ENCODE data around the gene SLC35D1.

The SLC35D1 gene

GRCh38 chr1:67005068-67005467, 48.9 kb downstream of the SLC35D1 start:
- H2AK5ac ChIP-seq (ENCODE audit: low read length) = no peak overlapping the region
- H3K4me1 ChIP-seq (ENCODE audit: control insufficient read depth in 1 of 2, insufficient read depth in 2 of 2, low read length in 2 of 2) = no peaks in the 10 kb centered on the region
- H2AFZ ChIP-seq (ENCODE audit: insufficient read depth, low read length, poor library complexity) = no peak overlapping the region
- no CpG with 5 or more reads among the region's 8 CpGs for WGBS (ENCODE audit: extremely low coverage, insufficient coverage, insufficient read length)
- no peak overlapping the region for H3K4me2 ChIP-seq (ENCODE audit: low read length)
- H2BK5ac ChIP-seq (ENCODE audit: low read depth, low read length, poor library complexity) = no peak overlapping the region
- H4K12ac ChIP-seq (ENCODE audit: low read depth, low read length) = no peak overlapping the region
- DNase-seq = no peak
- no peak overlapping the region for H3K18ac ChIP-seq (ENCODE audit: low read length)
- H4K8ac ChIP-seq (ENCODE audit: low read depth, low read length) = no peak overlapping the region
- H3K79me2 ChIP-seq (ENCODE audit: control insufficient read depth, insufficient read depth, low read length, poor library complexity) = no peaks in the 10 kb centered on the region
- no peak overlapping the region for H3K9ac ChIP-seq (ENCODE audit: low read length)
- no peak overlapping the region for H3K27ac ChIP-seq (ENCODE audit: low read depth, low read length)
- no peaks in the 10 kb centered on the region for H3K9me3 ChIP-seq (ENCODE audit: insufficient read depth, low read depth, low read length)
- peaks cover 0 to 4% of the 10 kb centered on the region in 2 experiments for H3K36me3 ChIP-seq (ENCODE audit: control insufficient read depth in 1 of 2, insufficient read depth in 2 of 2, low read length in 2 of 2)
- H2BK120ac ChIP-seq (ENCODE audit: insufficient read depth, low read length, poor library complexity) = no peak overlapping the region
- no peak overlapping the region for H3K14ac ChIP-seq (ENCODE audit: low read length)
- H3K23ac ChIP-seq (ENCODE audit: low read length) = no peak overlapping the region
- H3K79me1 ChIP-seq (ENCODE audit: low read length) = no peaks in the 10 kb centered on the region
- no peak overlapping the region for H2BK12ac ChIP-seq (ENCODE audit: low read length)
- H3K4ac ChIP-seq (ENCODE audit: low read depth, low read length) = no peak overlapping the region
- no peaks in the 10 kb centered on the region for H3K27me3 ChIP-seq (ENCODE audit: insufficient read depth, low read length)
- no peak overlapping the region for H3K4me3 ChIP-seq (ENCODE audit: low read depth, low read length)
- H4K91ac ChIP-seq (ENCODE audit: low read depth, low read length) = no peak overlapping the region

- WGBS (ENCODE audit: extremely low coverage, insufficient coverage, insufficient read length) = no CpG with 5 or more reads among the region's 1 CpG
- no peak overlapping the region for H3K4me2 ChIP-seq (ENCODE audit: low read length)
- H3K14ac ChIP-seq (ENCODE audit: low read length) = no peak overlapping the region
- H2BK12ac ChIP-seq (ENCODE audit: low read length) = no peak overlapping the region
- H3K23ac ChIP-seq (ENCODE audit: low read length) = no peak overlapping the region
- no peak overlapping the region for H4K8ac ChIP-seq (ENCODE audit: low read depth, low read length)
- H2BK120ac ChIP-seq (ENCODE audit: insufficient read depth, low read length, poor library complexity) = no peak overlapping the region
- H3K9me3 ChIP-seq (ENCODE audit: insufficient read depth, low read depth, low read length) = no peaks in the 10 kb centered on the region
- H4K12ac ChIP-seq (ENCODE audit: low read depth, low read length) = no peak overlapping the region
- H3K4me1 ChIP-seq (ENCODE audit: control insufficient read depth in 1 of 2, insufficient read depth in 2 of 2, low read length in 2 of 2) = no peaks in the 10 kb centered on the region
- DNase-seq = no peak
- H3K27ac ChIP-seq (ENCODE audit: low read depth, low read length) = no peak overlapping the region
- no peak overlapping the region for H3K18ac ChIP-seq (ENCODE audit: low read length)
- H3K4me3 ChIP-seq (ENCODE audit: low read depth, low read length) = no peak overlapping the region
- no peak overlapping the region for H2AK5ac ChIP-seq (ENCODE audit: low read length)
- no peaks in the 10 kb centered on the region for H3K79me2 ChIP-seq (ENCODE audit: control insufficient read depth, insufficient read depth, low read length, poor library complexity)
- H2BK5ac ChIP-seq (ENCODE audit: low read depth, low read length, poor library complexity) = no peak overlapping the region
- no peaks in the 10 kb centered on the region for H3K79me1 ChIP-seq (ENCODE audit: low read length)
- no peak overlapping the region for H3K4ac ChIP-seq (ENCODE audit: low read depth, low read length)
- H3K27me3 ChIP-seq (ENCODE audit: insufficient read depth, low read length) = no peaks in the 10 kb centered on the region
- H3K9ac ChIP-seq (ENCODE audit: low read length) = no peak overlapping the region
- H2AFZ ChIP-seq (ENCODE audit: insufficient read depth, low read length, poor library complexity) = no peak overlapping the region
- H3K36me3 ChIP-seq (ENCODE audit: control insufficient read depth in 1 of 2, insufficient read depth in 2 of 2, low read length in 2 of 2) = peaks cover 0 to 1% of the 10 kb centered on the region in 2 experiments
- H4K91ac ChIP-seq (ENCODE audit: low read depth, low read length) = no peak overlapping the region
Observed at GRCh38 chr1:67004176-67004575, 49.8 kb downstream of the SLC35D1 start.

- DNase-seq = no peak
- no peak overlapping the region for H2BK12ac ChIP-seq (ENCODE audit: low read length)
- no peak overlapping the region for H2BK5ac ChIP-seq (ENCODE audit: low read depth, low read length, poor library complexity)
- no peaks in the 10 kb centered on the region for H3K79me2 ChIP-seq (ENCODE audit: control insufficient read depth, insufficient read depth, low read length, poor library complexity)
- no CpG with 5 or more reads among the region's 5 CpGs for WGBS (ENCODE audit: extremely low coverage, insufficient coverage, insufficient read length)
- H3K4me1 ChIP-seq (ENCODE audit: control insufficient read depth in 1 of 2, insufficient read depth in 2 of 2, low read length in 2 of 2) = no peaks in the 10 kb centered on the region
- no peaks in the 10 kb centered on the region for H3K36me3 ChIP-seq (ENCODE audit: control insufficient read depth in 1 of 2, insufficient read depth in 2 of 2, low read length in 2 of 2)
- no peak overlapping the region for H2AFZ ChIP-seq (ENCODE audit: insufficient read depth, low read length, poor library complexity)
- no peak overlapping the region for H3K23ac ChIP-seq (ENCODE audit: low read length)
- no peak overlapping the region for H4K91ac ChIP-seq (ENCODE audit: low read depth, low read length)
- no peak overlapping the region for H3K4me2 ChIP-seq (ENCODE audit: low read length)
- H3K9ac ChIP-seq (ENCODE audit: low read length) = no peak overlapping the region
- no peak overlapping the region for H2AK5ac ChIP-seq (ENCODE audit: low read length)
- H3K9me3 ChIP-seq (ENCODE audit: insufficient read depth, low read depth, low read length) = no peaks in the 10 kb centered on the region
- H3K79me1 ChIP-seq (ENCODE audit: low read length) = no peaks in the 10 kb centered on the region
- H4K8ac ChIP-seq (ENCODE audit: low read depth, low read length) = no peak overlapping the region
- H3K4me3 ChIP-seq (ENCODE audit: low read depth, low read length) = no peak overlapping the region
- H4K12ac ChIP-seq (ENCODE audit: low read depth, low read length) = no peak overlapping the region
- H3K27me3 ChIP-seq (ENCODE audit: insufficient read depth, low read length) = no peaks in the 10 kb centered on the region
- H3K4ac ChIP-seq (ENCODE audit: low read depth, low read length) = no peak overlapping the region
- no peak overlapping the region for H3K18ac ChIP-seq (ENCODE audit: low read length)
- H3K14ac ChIP-seq (ENCODE audit: low read length) = no peak overlapping the region
- H3K27ac ChIP-seq (ENCODE audit: low read depth, low read length) = no peak overlapping the region
- no peak overlapping the region for H2BK120ac ChIP-seq (ENCODE audit: insufficient read depth, low read length, poor library complexity)
Observed at GRCh38 chr1:67001682-67002425, 52.1 kb downstream of the SLC35D1 start.

- H3K23ac ChIP-seq (ENCODE audit: low read length) = no peak overlapping the region
Observed at GRCh38 chr1:66999640-67000400, 54.1 kb downstream of the SLC35D1 start.

More at GRCh38 chr1:66999640-67000400, 54.1 kb downstream of the SLC35D1 start:
- no peak for DNase-seq
- no peak overlapping the region for H2BK5ac ChIP-seq (ENCODE audit: low read depth, low read length, poor library complexity)
- no peaks in the 10 kb centered on the region for H3K9me3 ChIP-seq (ENCODE audit: insufficient read depth, low read depth, low read length)
- no peaks in the 10 kb centered on the region for H3K4me1 ChIP-seq (ENCODE audit: control insufficient read depth in 1 of 2, insufficient read depth in 2 of 2, low read length in 2 of 2)
- no peak overlapping the region for H3K18ac ChIP-seq (ENCODE audit: low read length)
- H3K79me2 ChIP-seq (ENCODE audit: control insufficient read depth, insufficient read depth, low read length, poor library complexity) = no peaks in the 10 kb centered on the region
- no peaks in the 10 kb centered on the region for H3K27me3 ChIP-seq (ENCODE audit: insufficient read depth, low read length)
- peaks cover 3% of the 10 kb centered on the region in 2 experiments for H3K36me3 ChIP-seq (ENCODE audit: control insufficient read depth in 1 of 2, insufficient read depth in 2 of 2, low read length in 2 of 2)
- no peak overlapping the region for H3K4me2 ChIP-seq (ENCODE audit: low read length)
- no peak overlapping the region for H2AK5ac ChIP-seq (ENCODE audit: low read length)
- H3K4ac ChIP-seq (ENCODE audit: low read depth, low read length) = no peak overlapping the region
- H3K79me1 ChIP-seq (ENCODE audit: low read length) = no peaks in the 10 kb centered on the region
- H3K9ac ChIP-seq (ENCODE audit: low read length) = no peak overlapping the region
- H3K14ac ChIP-seq (ENCODE audit: low read length) = no peak overlapping the region
- WGBS (ENCODE audit: extremely low coverage, insufficient coverage, insufficient read length) = no CpG with 5 or more reads among the region's 7 CpGs
- no peak overlapping the region for H2AFZ ChIP-seq (ENCODE audit: insufficient read depth, low read length, poor library complexity)
- no peak overlapping the region for H3K27ac ChIP-seq (ENCODE audit: low read depth, low read length)
- H4K12ac ChIP-seq (ENCODE audit: low read depth, low read length) = no peak overlapping the region
- no peak overlapping the region for H2BK12ac ChIP-seq (ENCODE audit: low read length)
- no peak overlapping the region for H4K91ac ChIP-seq (ENCODE audit: low read depth, low read length)
- H2BK120ac ChIP-seq (ENCODE audit: insufficient read depth, low read length, poor library complexity) = no peak overlapping the region
- H4K8ac ChIP-seq (ENCODE audit: low read depth, low read length) = no peak overlapping the region
- no peak overlapping the region for H3K4me3 ChIP-seq (ENCODE audit: low read depth, low read length)
